HG03175 (cell line): ENCODE data around the gene ERBB4.

ENCODE experiments used
- ATAC-seq: cut with Tn5 transposase; IDR thresholded peaks from one replicate; pipeline ENCODE4 v1.9.1; 2021; ENCODE audit warnings: mild to moderate bottlenecking, moderate library complexity; ENCODE audit not compliant: unreplicated experiment

ERBB4 gene

DNA sequence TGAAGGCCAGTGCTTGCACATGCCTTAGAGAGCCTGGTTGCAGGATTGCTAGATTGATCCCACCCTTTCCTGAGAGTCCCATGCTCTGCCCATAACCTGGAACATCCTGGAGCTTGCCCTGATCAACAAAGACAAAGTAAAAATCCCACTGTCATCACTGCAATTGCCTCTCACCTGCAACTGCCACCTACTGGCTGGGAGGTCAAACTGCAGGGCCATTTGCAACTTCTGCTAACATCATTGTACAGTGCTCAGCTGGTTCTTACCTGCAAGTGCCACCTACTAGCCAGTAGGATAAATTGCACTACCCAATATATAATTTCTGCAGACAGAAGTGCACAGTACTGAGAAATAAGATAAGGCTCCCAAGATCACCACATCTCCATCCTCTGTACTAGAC is 1034.7 kb downstream of the ERBB4 start:
- peak; percentile 55 for ATAC-seq

DNA sequence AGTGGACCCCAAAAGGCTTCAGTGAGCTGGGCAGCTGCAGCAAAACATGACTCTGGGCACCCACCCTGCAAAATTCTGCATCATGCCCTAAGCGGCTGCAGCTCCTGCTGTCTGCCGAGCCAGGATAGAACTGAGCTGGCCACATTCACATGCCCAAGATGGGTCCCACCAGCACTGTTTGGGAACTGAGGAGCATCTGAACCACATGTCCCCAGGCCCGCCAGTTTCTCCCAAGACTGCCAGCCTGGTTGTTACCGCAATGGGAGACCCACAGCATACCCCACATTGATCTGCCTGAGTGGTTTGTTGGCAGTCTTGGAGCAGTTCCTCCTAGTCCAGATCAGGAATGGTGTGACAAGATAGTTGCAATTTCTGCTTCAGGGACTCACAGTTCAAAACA is 1035.4 kb downstream of the ERBB4 start:
- no peak for ATAC-seq

DNA sequence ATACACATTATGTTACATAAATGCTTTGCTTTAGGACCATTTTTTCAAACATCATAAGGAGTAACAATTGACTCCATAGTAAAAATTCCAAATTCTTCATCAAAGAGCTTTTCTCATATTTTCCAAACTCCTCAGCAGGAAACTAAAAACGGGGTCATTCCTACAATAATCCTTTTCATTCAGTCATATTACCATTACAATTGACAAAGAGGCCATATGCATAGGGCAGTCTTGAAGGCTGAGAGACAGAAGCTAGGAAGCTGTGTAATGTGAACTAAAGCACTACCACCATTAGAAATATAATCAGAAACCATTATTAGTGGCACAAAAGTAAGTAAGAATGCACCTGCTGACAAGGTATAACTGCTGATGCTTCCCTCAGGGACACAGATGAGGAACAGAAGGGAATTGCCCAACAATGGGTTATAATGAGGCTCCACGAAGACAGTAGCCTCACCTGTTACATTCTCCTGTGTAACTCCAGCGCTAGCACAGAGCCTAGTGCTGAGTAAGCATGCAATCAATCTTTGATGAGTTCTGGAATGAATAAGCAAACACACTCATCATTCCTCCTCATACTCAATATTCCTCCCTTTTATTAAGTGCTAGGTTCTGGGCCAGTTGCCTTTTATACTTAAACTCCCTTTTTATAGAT is 1039.9 kb downstream of the ERBB4 start:
- ATAC-seq = no peak

DNA sequence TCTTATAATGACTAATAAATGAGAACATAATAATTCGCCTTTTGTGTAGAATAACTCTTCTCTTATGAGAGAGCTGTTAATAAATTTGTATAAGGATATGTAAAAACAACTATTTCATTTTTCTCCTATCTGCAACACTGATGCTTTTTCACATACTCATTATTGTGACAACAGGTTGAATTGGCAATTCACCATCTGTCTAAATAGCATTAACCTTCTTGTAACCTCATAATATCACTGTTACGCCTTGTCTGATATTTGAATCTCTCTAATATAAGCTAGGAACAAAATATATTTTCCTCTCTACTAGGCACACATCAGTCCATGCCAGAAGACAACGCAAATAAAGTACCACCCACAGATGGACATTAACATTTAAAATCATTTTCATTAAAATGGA is 1043.3 kb downstream of the ERBB4 start:
- no peak for ATAC-seq

DNA sequence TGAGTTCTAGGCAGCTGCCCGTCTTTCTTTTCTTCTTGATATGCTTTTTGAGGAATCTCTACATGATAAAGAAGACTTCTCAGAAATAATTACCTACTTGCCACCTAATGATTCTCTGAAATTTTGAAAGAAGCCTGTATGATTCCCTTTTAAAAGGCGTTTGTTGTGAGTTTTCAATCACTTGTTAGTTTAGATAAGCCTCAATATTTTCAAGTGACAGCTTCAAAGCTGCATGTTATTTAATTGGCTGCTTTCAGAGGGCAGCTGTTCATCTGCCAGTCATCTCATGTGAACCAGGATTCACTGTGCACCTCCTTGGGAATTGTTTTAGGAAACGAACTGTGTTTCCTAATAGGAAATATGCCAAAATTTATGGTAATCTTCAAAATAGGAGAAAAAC is 1044.1 kb downstream of the ERBB4 start:
- ATAC-seq = no peak

DNA sequence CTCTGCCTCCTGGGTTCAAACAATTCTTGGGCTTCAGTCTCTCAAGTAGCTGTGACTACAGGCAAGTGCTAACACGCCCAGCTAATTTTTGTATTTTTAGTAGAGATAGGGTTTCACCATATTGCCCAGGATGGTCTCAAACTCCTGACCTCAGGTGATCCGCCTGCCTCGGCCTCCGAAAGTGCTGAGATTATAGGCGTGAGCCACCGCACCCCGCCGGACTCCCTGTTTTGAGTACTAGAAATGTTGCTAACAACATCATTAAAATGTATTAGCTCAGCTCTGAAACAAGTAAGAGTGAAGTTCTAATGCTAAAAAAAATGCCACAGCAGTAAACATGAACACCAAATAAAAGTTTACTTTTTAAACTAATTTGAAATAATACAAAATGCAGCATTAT is 1044.5 kb downstream of the ERBB4 start:
- ATAC-seq = no peak

DNA sequence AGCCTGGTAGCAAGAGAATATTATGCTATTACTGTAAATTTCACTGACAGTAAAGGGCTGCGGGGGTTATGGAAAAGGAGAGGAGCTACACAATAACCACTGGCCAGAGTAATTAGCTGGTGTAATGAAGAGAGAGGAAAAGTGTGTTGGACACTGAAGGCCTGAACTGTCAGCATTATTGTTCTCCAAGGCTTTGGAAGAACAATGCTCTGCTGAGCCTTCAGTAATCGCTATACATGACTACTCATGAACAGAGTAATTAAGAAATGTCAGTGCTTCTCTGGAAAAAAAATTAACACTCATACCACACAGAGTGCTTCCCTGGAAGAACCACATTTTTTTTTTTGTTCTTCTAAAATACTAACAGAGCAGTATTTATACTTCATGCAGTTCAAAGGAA is 1050.9 kb downstream of the ERBB4 start:
- ATAC-seq = no peak

DNA sequence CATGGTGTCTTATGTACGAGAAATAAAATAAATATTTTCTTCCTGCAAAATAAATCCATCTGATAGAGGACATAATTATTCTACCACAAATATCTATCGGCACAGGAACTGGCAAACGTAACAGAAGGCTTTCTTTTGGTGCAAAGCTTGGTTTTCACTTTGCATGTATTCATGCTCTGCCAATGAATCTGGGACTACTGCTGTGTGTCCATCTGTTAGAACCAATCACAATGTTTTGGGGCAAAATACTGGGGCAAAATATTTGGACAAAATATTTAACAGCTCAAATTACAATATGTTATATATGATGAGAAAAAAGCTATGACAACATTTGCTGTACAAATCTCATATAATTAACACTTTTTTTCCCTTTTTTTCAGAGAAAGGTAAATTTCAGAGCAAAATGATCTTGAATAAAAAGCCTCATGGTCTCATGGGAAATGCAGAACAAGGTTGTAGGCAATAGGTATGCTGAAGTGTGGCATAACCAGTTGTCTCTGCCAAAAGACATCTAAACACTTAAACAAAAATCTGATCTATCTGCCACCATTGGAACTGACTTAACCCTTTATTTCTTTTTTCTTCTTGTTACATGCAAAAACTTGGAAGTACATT is 1059.0 kb downstream of the ERBB4 start:
- ATAC-seq = no peak

DNA sequence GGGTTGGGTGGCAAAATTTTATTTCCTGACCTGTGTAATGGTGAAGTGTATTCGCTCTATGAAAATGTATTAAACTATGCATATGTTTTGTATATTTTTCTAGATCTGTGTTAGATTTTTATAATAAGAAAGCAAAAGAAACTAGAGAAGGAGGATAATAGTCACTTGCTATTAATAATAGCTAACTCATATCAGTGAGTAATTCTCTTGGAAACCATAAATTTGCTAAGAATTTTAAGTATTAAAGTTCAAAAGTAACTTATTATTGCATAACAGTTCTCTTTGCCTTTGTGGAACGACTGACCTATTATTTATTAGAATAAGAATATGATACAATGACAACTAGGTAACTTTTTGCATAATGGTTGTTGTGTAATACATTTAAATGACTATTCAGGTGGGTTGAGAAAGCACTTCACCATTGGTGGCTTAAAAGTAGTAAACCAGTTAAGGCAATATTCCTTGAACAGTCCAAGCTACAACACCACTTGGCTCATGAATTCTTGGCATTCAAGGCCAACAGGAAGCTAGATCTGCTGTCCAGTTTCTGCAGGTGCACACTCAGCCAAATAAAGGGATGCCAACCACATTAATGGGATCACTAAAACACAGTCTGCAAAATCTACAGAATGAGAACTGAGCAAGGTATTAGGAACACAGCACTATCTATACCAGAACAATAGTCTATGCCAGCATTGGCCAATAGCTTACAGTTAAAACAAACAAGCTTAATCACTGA is 1060.9 kb downstream of the ERBB4 start:
- ATAC-seq = no peak

DNA sequence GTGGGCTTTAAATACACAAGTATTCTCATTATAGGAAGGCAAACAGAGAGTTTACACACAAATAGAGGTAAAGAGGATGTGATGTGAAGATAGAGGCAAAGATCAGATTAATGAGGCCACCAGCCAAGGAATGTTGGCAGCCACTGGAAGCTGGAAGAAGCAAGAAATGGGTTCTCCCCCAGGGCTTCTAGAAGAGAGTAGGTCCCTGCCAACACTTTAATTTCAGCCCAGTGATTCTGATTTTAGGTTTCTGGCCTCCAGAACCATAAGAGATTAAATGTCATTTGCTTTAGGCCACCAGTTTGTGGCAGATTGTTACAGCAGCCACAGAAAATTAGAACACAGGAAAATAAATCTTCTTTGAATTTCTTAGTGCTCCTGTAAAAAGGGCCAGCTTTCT is 1065.5 kb downstream of the ERBB4 start:
- no peak for ATAC-seq

DNA sequence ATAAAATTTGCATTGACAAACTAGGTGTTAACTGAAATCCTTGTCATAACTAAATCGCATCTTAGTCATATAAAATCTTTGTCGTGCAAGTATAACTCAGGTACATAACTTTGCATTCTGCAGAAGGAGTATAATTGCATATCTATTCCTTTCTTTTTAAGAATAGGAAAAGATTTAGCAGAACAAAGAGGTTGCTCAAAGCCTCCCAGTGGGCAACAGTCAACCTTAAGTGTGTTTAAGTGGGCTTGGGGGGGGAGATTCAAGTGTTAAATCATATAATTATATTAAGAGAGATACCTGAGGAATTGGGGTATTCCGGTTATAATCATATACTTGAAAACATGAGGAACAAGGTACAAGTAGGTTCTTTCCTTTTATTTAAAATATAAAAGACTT is 1068.9 kb downstream of the ERBB4 start:
- no peak for ATAC-seq

DNA sequence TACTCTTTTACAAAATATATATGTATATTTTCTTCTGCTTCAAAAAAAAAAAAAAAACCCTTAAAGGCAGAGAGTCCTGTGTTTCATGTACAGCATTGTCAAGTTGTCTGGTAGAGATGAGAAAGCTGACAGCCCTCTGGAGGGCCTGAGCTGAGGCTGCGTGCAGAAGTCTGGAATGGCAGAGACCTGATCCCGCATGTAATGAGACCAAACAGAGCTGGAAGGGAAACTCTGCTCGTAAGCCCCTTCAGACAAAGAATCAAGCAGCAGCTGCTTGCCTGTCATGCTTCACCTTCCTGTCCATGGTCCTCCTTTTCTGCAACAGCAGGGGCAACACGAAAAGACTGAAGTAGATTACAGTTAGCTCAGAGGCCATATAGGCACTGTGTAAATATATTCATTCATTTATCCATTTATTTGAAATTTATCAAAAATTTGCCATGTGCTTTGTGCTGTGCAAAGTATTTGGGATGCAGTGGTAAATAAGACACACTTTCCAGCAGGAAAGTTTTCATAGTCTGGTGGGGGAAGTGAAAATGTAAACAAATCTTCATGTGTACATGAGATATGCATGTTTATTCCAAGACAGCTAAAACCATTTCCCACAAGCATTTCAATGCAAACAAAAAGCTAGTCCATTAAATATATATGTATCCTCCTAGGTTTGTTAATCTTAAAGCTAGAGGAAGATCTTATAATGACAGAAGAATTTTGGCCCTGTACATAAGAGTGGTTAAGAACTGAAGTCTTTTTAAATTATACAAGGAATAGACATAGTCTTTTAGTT is 1069.5 kb downstream of the ERBB4 start:
- ATAC-seq = no peak

DNA sequence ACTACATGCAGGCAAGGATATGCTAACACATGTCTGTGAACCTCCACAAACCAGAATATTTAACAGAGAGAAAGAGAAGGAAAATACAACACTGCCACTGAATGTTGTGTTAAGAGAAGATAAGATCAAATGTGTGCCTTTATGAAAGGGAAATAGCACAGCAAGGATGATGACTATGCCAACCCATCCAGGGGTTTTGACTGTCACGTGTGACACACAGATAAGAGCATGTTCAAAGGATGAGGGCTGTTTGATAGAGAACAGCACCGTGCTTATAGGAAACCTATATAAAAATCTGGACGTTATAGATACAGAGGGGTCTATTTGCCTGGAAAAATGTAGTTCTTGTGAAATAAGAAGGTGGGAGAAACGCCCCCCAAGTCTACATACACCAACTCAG is 1070.4 kb downstream of the ERBB4 start:
- no peak for ATAC-seq

DNA sequence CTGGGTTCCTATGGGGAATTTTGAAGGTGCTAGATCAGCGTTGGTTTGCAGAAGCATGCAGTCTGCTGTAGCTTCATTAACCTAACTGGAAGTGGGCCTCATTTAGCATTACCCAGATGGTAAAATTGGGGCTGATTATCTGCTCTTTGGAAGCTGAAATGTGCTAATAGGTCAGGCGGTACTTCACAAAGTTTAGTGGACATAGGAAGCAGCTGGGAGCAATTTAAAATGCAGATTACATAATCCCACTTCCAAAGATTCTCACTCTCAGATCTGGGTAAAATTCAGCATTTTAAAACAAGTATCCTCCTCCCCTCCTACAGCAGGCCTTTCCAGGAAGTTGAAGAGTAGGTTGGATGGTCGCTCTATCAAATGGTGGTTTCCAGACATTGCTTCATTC is 1075.2 kb downstream of the ERBB4 start:
- ATAC-seq = no peak

DNA sequence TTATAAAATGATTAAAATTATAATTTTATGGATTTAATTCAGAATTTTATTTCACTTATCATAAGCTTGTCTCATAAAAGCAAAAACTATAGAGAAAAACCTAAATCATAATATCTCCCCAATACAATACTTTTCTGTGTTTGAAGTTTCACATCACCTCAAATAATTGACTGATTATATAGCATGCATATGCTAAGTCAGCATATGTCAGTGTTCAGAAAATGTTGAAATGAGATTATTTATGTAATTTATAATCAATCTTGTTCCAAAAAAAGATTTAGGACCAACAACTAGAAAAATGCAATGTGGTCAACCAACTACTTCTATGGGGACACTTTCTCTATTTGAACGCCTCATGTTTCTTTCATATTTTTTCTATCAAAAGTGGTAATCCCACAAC is 1079.6 kb downstream of the ERBB4 start:
- no peak for ATAC-seq

DNA sequence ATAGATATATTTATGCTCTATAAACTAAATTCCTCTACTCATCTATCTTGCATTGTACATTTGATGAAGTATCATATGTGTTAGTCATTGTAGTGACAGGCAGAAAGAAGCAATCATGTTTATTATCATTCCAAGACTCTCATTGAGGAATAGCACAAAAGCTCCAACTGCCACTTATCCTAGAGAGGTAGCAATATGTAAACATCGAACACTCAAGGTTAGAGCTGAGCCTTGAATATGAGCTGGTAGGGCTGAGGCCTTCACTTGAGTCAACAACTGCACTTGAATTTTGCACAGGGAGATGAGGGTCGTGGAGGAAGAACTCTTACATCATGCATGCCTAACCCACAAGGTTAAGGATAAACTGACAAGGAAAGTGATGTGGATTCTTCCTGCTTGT is 1081.3 kb downstream of the ERBB4 start:
- no peak for ATAC-seq

DNA sequence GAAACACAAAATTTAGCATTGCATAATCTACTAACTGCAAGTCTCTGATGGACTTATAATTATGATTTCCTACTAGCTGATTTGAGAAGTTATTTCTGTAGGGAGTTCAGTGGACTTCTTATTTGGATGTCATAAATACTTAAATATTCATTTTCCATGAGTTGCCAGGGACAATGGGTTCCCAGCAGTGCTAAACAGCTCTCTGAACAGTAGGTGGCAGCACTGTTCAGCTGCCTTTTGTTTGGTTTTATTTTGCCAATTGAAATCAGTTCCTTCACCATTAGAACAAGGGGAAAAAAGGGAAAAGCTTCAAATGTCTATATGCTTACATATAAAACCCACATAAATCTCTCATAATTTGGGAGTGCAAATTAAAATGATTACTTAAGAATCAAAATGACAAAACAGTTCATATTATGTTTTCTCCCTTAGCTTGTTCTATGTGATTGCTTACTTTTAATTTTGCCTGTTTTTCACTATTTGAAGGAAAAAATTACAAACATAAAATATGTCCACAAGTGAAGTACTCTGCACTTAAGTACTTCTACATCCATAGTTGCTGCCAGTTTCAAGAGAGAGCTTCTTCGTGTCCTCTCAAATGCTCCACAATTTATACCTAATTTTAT is 1083.3 kb downstream of the ERBB4 start:
- peak; percentile 80 for ATAC-seq

DNA sequence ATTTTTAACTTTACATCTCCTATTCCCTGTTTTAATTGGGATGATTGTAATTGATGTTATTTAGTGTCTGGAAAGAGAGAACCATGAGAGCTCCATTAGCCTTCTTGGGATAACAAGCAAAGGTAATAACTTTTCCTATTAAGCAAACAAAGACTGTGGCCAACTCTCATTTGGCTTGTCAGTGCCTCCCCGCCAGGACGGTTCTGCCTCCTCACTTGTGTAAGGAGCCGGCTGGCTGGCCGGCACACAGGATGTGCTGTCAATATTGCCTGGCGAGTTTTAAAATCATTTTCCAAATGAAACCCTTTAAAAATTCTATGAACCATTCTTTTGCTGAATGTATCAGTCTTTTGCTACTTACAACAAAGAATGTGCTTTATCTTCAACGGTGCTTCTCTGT is 1083.9 kb downstream of the ERBB4 start:
- no peak for ATAC-seq

DNA sequence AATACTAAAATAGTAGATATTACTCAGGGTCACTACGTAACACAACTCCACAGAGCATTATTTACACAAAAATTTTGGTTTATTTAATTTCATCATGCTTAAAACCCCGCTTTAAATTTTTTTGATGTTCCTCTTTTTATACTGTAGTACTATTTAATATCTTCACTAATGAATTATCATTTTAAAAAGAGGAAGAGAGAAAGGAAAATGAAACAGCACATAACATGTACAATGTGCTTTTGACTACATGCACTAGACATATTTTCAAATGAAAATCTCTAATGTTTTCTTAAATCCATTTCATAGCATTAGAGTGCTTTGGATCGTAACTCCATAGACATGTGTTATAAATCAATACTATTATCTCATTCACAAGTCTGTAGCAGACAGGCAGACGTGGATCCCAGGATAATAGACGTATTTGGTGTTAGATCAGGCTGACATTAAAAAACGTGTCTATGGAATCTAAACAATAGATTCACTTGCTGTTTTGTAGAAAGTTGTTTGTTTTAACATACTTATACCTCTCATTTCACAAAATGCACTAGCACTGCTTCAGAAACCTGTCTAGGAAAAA is 1085.2 kb downstream of the ERBB4 start:
- no peak for ATAC-seq

DNA sequence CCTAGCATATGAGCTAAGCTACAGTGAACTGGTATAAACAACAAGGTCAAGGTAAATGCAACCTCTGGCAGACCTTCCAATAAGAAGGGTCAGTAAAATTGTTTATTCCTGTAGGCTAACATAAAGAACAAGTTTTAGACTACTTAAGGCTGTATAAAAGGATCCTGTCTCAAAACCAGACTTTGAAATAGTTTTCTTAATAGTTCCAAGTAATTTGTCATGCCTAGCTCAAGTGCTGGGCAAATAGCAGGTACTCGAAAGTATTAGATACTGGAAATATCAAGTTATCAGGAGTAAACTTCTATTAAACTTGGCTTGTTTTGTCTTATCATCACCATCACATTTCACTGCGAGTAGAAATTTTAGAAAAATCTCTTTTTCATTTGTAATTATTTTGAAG is 1087.0 kb downstream of the ERBB4 start:
- no peak for ATAC-seq

DNA sequence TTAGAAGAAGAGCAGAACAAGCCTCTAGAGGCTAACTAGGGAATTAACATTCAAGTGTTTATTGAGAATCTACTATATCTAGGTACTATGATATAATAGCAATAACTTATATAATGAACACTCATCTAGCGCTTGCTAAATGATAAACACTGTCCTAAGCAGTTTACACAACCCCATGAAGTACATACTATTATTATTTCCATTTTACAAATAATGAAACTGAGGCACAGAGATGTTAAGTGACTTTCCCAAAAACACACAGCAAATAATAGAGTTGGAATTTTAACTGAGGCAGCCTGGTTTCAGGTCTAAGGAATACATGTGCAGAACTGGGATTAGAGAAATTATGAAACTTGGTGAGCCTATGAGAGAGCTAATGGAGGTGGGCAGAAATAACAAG is 1088.8 kb downstream of the ERBB4 start:
- no peak for ATAC-seq
